Measurements from ENCODE around the gene DIS3L2.

DNA sequence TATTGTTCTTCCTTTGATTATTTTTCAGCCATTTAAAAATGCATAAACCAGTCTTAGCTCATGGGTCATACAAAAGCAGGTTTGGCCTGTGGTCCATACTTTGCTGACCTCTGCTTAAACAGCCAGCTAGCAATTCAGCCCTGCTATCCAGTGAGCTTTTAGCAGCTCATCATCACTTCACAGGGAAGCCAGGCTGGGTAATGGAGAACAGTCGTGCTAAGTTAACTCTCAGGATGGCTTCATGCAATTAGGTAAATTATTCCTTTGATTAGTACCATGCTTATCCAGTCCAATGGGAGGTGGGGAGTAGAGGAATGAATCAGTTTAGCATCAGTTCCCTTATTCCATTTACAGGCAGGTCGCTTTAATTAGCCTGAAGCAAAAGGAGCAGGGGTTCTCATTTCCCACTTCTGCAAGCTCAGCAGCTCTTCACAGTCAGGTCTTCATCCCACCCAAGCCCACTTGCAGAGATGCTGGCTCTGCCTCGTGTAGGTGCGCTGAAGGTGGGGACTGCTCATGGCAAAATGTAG, 307.2 kb downstream of the DIS3L2 start:
- TF ChIP-seq EZH2 (IDR thresholded peaks at IDR 0.05) (no peak), POLR2AphosphoS5 (IDR thresholded peaks at IDR 0.05; ENCODE audit: borderline replicate concordance, low read depth, low read length) (no peak), FOXP2 (optimal IDR thresholded peaks at IDR 0.05; ENCODE audit: control extremely low read depth, extremely low read length, insufficient read depth) (no peak)
